Panc1 (cell line): ENCODE data around the gene RPS6KA3. TPM values are rescaled to one million over a fixed set of nuclear protein-coding genes. Genes with fewer than 3 reads are reported as not detected.

Experiments
- ATAC-seq: fragments of 200-7000 bp; cut with Tn5 transposase; 2 replicates; pipeline ENCODE4 v1.9.1; 2020; ENCODE audit warnings: mild to moderate bottlenecking, moderate library complexity
- BruUV-seq: library from RNA; stranded (reverse); fragments of 400-500 nt; replicated peaks from 2 replicates; lab custom pipeline; 2021; lab: Mats Ljungman, UMichigan
- CTCF ChIA-PET: fragments of 300-600 bp; sonication (Branson Sonifier 250); formaldehyde crosslinking; loops from one replicate; lab custom pipeline; 2022; ENCODE audit warnings: antibody characterized with exemption; lab: Charles Lee
- POLR2A ChIA-PET: fragments of 300-600 bp; sonication (Branson Sonifier 250); formaldehyde crosslinking; loops from one replicate; lab custom pipeline; 2022; ENCODE audit warnings: antibody characterized with exemption; lab: Charles Lee
- DNase-seq: peaks from one replicate; pipeline ENCODE4 v3.0.0-alpha.2; 2010; ENCODE audit warnings: low read depth, low spot score
- H3K27ac ChIP-seq: 2 replicates; pipeline ENCODE4 v1.5.1; 2011; ENCODE audit warnings: mild to moderate bottlenecking, low read length, inconsistent platforms
- H3K27me3 ChIP-seq: fragments of 200-500 bp; sonication (Bioruptor generic); 2 replicates; pipeline ENCODE4 v1.6.0; 2014; ENCODE audit warnings: low read length, inconsistent platforms; ENCODE audit not compliant: control insufficient read depth, insufficient read depth
- H3K36me3 ChIP-seq: fragments of 200-500 bp; sonication (Bioruptor generic); 2 replicates; pipeline ENCODE4 v1.5.1; 2014; ENCODE audit warnings: inconsistent platforms, mild to moderate bottlenecking, low read length, moderate library complexity; ENCODE audit not compliant: control insufficient read depth, insufficient read depth
- H3K4me1 ChIP-seq: 2 replicates; pipeline ENCODE4 v1.5.1; 2011; ENCODE audit warnings: inconsistent platforms, mild to moderate bottlenecking, low read length, moderate library complexity; ENCODE audit not compliant: control insufficient read depth, insufficient read depth
- H3K4me3 ChIP-seq, 2 experiments: 2 replicates each; pipeline ENCODE4 v1.5.1; 2011 to 2012; ENCODE audit warnings: low read depth in 2 of 2, low read length in 2 of 2, mild to moderate bottlenecking in 2 of 2, inconsistent platforms in 1 of 2, moderate library complexity in 1 of 2
- H3K9me3 ChIP-seq: fragments of 200-500 bp; sonication (Bioruptor generic); 2 replicates; pipeline ENCODE4 v1.5.1; 2014; ENCODE audit warnings: low read depth, mild to moderate bottlenecking, inconsistent platforms, low read length, moderate library complexity; ENCODE audit not compliant: control insufficient read depth, insufficient read depth
- CTCF ChIP-seq: fragments of 450-650 bp; IDR thresholded peaks from 2 replicates; pipeline ENCODE4 v1.5.1; 2017; ENCODE audit warnings: mild to moderate bottlenecking
- POLR2AphosphoS5 ChIP-seq: IDR thresholded peaks from 2 replicates; pipeline ENCODE4 v1.6.1; 2012; ENCODE audit warnings: mild to moderate bottlenecking, low read depth, low read length, moderate library complexity
- SIN3A ChIP-seq: IDR thresholded peaks from 2 replicates; pipeline ENCODE4 v1.6.1; 2012; ENCODE audit warnings: low read depth, mild to moderate bottlenecking, low read length, moderate library complexity, borderline replicate concordance; ENCODE audit not compliant: insufficient read depth
- TCF7L2 ChIP-seq: IDR thresholded peaks from 2 replicates; pipeline ENCODE4 v1.6.1; 2011; ENCODE audit warnings: mild to moderate bottlenecking, low read depth, low read length, inconsistent platforms
- in situ Hi-C: cut with HindIII; loops from 2 replicates; pipeline ENCODE4 v1.10.0; 2016; ENCODE audit warnings: low sequenced_read_pairs, low pct_unique_long_range_greater_than_20kb
- intact Hi-C: fragments of 100-400 bp; cut with micrococcal nuclease; formaldehyde crosslinking; loops from one replicate; pipeline ENCODE4 v1.10.0; 2022; ENCODE audit not compliant: unreplicated experiment
- total RNA-seq: library from RNA; stranded (reverse); gene quantifications from one replicate; pipeline ENCODE4 v1.2.1, GENCODE V29; 2021; ENCODE audit not compliant: unreplicated experiment
- TF ChIP-seq, protein P1 (sequence below), 2 experiments: IDR thresholded peaks; 2 replicates each; pipeline ENCODE4 v1.6.1; 2011 to 2012; ENCODE audit warnings: low read depth in 2 of 2, control low read depth in 1 of 2, low read length in 1 of 2, mild to moderate bottlenecking in 1 of 2, moderate library complexity in 1 of 2; ENCODE audit not compliant: insufficient read depth in 1 of 2

RPS6KA3 gene
- total RNA-seq, 1 experiment from 2014 or later = 40.5 TPM

- ChIA-PET POLR2A (no interaction called here), CTCF (no interaction called here)
- Histone ChIP-seq H3K4me3 (peak within 1 kb of the TSS; percentile 69 to 77), H3K36me3 (no peaks in the 10 kb centered on the region; the same call in 1 of the 2 replicates), H3K27ac (peak within 1 kb of the TSS; percentile 76), H3K9me3 (no peaks in the 10 kb centered on the region), H3K4me1 (peaks cover 4% of the 10 kb centered on the region; the same call in 1 of the 2 replicates), H3K27me3 (no peaks in the 10 kb centered on the region)
- intact Hi-C loops (no loop called here), in situ Hi-C loops (no loop called here)
- TF ChIP-seq CTCF (no peak), TCF7L2 (peak; percentile 79), SIN3A (0 out of 2 replicates have a peak, but pooled peaks have one; percentile 45), POLR2AphosphoS5 (no peak)
- TF ChIP-seq, protein P1, sequence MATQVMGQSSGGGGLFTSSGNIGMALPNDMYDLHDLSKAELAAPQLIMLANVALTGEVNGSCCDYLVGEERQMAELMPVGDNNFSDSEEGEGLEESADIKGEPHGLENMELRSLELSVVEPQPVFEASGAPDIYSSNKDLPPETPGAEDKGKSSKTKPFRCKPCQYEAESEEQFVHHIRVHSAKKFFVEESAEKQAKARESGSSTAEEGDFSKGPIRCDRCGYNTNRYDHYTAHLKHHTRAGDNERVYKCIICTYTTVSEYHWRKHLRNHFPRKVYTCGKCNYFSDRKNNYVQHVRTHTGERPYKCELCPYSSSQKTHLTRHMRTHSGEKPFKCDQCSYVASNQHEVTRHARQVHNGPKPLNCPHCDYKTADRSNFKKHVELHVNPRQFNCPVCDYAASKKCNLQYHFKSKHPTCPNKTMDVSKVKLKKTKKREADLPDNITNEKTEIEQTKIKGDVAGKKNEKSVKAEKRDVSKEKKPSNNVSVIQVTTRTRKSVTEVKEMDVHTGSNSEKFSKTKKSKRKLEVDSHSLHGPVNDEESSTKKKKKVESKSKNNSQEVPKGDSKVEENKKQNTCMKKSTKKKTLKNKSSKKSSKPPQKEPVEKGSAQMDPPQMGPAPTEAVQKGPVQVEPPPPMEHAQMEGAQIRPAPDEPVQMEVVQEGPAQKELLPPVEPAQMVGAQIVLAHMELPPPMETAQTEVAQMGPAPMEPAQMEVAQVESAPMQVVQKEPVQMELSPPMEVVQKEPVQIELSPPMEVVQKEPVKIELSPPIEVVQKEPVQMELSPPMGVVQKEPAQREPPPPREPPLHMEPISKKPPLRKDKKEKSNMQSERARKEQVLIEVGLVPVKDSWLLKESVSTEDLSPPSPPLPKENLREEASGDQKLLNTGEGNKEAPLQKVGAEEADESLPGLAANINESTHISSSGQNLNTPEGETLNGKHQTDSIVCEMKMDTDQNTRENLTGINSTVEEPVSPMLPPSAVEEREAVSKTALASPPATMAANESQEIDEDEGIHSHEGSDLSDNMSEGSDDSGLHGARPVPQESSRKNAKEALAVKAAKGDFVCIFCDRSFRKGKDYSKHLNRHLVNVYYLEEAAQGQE (IDR thresholded peaks at IDR 0.05; ENCODE audit: insufficient read depth in 1 of 2, low read depth in 2 of 2, low read length in 1 of 2) = no peak
- ATAC-seq (peak; percentile 99), DNase-seq (peak; percentile 71)
- BruUV-seq = no TSS peak
These were observed 125.2 kb downstream of the RPS6KA3 start, which contains the start of gene EIF1AX for GRCh38 chrX:20141281-20142220. TSS of gene EIF1AX (minus strand) at chrX:20141838. CDS start at chrX:20141640, 198 bp downstream.

GRCh38 chrX:20140420-20140819 is 126.3 kb downstream of the RPS6KA3 start:
- ChIA-PET POLR2A (no interaction called here), CTCF (no interaction called here)
- Histone ChIP-seq H3K27me3 (no peaks in the 10 kb centered on the region), H3K4me1 (peaks cover 4% of the 10 kb centered on the region; the same call in 1 of the 2 replicates), H3K36me3 (no peaks in the 10 kb centered on the region; the same call in 1 of the 2 replicates), H3K9me3 (no peaks in the 10 kb centered on the region), H3K27ac (no peak overlapping the region; the same call in 1 of the 2 replicates), H3K4me3 (peak overlapping the region; percentile 69 to 77)
- no TSS peak for BruUV-seq
- no peak for DNase-seq
- TF ChIP-seq POLR2AphosphoS5 = no peak
- no peak for TF ChIP-seq TCF7L2
- TF ChIP-seq, protein P1 (IDR thresholded peaks at IDR 0.05; ENCODE audit: insufficient read depth in 1 of 2, low read depth in 2 of 2, low read length in 1 of 2) = no peak
- TF ChIP-seq CTCF = no peak
- no peak for TF ChIP-seq SIN3A
- in situ Hi-C loops (no loop called here), intact Hi-C loops (no loop called here)
- ATAC-seq = no peak
